ENCODE measurements around the gene GRK3.

DNA sequence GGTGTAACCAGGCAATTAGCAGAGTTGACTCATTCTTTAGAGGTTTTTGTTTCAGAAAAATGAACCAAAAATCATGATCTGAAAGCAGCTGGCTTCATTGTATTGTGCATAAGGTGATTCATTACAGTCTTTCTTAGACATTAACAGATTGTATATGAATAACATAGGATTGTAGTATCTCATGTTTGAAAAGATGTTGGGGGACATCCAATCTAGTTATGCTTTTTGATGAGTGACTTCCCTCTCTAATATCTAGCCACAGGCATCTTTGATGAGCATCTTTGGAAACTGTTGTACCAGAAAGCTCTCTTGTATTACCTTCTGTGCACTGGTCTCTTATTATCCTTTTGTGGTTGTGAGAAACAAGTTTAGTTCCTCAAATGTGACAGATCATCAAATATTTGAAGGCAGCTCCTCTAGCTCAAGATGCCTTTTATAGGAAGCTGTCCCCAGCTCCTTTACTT lies 8.3 kb downstream of the GRK3 start:
- no peak for TF ChIP-seq YY1 (IDR thresholded peaks at IDR 0.05; ENCODE audit: insufficient read depth, insufficient read length)
- TF ChIP-seq ZNF274 (IDR thresholded peaks at IDR 0.05; ENCODE audit: low read depth, low read length), result no peak

Measured in NT2/D1 (cell line).